ENCODE results near the gene KRT10. TPM values are rescaled to one million over a fixed set of nuclear protein-coding genes. Genes with fewer than 3 reads are reported as not detected.

The KRT10 gene
- total RNA-seq, 1 experiment from 2014 or later = 49.4 TPM

DNA sequence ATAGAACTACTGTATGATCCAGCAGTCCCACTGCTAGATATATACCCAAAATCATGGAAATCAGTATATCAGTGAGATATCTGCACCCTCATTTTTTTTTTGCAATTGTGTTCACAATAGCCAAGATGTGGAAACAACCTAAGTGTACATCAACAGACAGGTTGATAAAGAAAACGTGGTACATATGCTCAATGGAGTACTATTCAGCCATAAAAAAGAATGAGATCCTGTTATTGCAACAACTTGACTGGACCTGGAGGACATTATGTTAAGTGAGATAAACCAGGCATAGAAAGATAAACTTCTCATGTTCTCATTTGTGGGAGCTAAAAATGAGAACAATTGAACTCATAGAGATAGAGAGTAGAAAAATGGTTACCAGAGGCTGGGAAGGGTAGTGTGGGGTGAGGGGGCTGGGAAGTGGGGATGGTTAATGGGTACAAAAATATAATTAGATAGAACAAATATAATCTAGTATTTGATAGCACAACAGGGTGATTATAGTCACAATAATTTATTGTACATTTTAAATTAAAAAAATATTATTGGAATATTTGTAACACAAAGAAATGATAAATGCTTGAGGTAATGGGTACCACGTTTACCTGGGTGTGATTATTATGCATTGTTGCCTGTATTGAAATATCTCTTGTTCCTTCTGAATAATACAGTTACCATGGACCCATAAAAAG is 7.8 kb upstream of the KRT10 start:
- H3K9me3 ChIP-seq (ENCODE audit: insufficient read depth, low read depth) = no peaks in the 10 kb centered on the region
- no peaks in the 10 kb centered on the region; the same call in 1 of the 2 replicates for H3K36me3 ChIP-seq (ENCODE audit: low read depth)
- no peak overlapping the region for H3K27ac ChIP-seq
- BruUV-seq (replicated peaks) = no TSS peak
- no peak for TF ChIP-seq EZH2 (IDR thresholded peaks at IDR 0.05; ENCODE audit: low read depth)
- TF ChIP-seq, protein P1, sequence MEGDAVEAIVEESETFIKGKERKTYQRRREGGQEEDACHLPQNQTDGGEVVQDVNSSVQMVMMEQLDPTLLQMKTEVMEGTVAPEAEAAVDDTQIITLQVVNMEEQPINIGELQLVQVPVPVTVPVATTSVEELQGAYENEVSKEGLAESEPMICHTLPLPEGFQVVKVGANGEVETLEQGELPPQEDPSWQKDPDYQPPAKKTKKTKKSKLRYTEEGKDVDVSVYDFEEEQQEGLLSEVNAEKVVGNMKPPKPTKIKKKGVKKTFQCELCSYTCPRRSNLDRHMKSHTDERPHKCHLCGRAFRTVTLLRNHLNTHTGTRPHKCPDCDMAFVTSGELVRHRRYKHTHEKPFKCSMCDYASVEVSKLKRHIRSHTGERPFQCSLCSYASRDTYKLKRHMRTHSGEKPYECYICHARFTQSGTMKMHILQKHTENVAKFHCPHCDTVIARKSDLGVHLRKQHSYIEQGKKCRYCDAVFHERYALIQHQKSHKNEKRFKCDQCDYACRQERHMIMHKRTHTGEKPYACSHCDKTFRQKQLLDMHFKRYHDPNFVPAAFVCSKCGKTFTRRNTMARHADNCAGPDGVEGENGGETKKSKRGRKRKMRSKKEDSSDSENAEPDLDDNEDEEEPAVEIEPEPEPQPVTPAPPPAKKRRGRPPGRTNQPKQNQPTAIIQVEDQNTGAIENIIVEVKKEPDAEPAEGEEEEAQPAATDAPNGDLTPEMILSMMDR (conservative IDR thresholded peaks at IDR 0.05) = no peak
- CTCF ChIA-PET = interaction anchor here (0.7 kb wide), 1 partner anchor 830 kb away, joined by 4 read pairs; no protein-coding TSS in a partner anchor
- no peaks in the 10 kb centered on the region for H3K27me3 ChIP-seq (ENCODE audit: insufficient read depth, low read depth)
- no peak overlapping the region for H3K4me3 ChIP-seq
- H3K9me2 ChIP-seq (ENCODE audit: insufficient read depth) = no peaks in the 10 kb centered on the region
- peaks cover 10% of the 10 kb centered on the region; the same call in 1 of the 2 replicates for H3K79me2 ChIP-seq (ENCODE audit: low read depth)
- no peak overlapping the region for H2AFZ ChIP-seq
- no peaks in the 10 kb centered on the region for H3K4me1 ChIP-seq (replicated peaks; ENCODE audit: insufficient read depth)
- intact Hi-C loops (cut with micrococcal nuclease; ENCODE audit: unreplicated experiment) = no loop called here
- DNase-seq = no peak
- POLR2A ChIA-PET (ENCODE audit: unreplicated experiment) = no interaction called here
- 0 out of 2 replicates have a peak, but pooled peaks cover 3% of the 10 kb centered on the region for H3F3A ChIP-seq (ENCODE audit: insufficient read depth, low read depth)
- no peak overlapping the region for H3K4me2 ChIP-seq
- H4K20me1 ChIP-seq (ENCODE audit: insufficient read depth) = no peaks in the 10 kb centered on the region

DNA sequence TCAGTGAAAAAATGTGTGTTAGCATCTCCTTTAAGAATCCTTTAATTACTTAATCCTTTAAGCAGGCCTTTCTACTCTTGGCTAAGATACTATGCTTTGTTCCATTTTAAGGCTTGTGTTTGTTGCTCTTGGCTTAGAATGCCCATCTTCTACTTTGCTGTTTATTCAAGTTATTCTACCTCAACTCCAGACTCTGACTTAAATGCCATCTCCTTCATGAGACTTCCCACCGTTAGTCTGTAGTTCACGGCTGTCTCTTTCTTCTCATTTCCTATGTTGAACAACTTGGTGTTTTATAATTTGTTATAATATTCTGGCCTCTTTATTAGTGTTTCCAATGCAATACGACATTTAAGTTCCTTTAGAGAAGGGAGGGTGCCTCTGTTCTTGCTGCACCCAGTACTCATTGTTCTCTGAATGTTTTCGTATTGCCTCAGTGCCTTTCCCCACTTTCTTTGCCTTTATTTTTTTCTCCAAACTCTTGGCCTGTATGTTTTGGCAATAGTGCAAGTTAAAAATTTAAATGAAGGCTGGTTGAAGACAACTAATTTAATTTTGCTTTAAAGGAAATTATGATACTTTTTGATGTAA is 6.1 kb upstream of the KRT10 start:
- H3K9me2 ChIP-seq (ENCODE audit: insufficient read depth) = no peaks in the 10 kb centered on the region
- no peak overlapping the region for H3K4me2 ChIP-seq
- intact Hi-C loops (cut with micrococcal nuclease; ENCODE audit: unreplicated experiment) = no loop called here
- no peaks in the 10 kb centered on the region for H3K36me3 ChIP-seq (ENCODE audit: low read depth)
- TF ChIP-seq, protein P1 (conservative IDR thresholded peaks at IDR 0.05) = no peak
- no peak for TF ChIP-seq EZH2 (IDR thresholded peaks at IDR 0.05; ENCODE audit: low read depth)
- no peaks in the 10 kb centered on the region for H3K27me3 ChIP-seq (ENCODE audit: insufficient read depth, low read depth)
- DNase-seq = no peak
- H3K4me1 ChIP-seq (replicated peaks; ENCODE audit: insufficient read depth) = no peaks in the 10 kb centered on the region
- H3K27ac ChIP-seq = no peak overlapping the region
- CTCF ChIA-PET = no interaction called here
- H3K79me2 ChIP-seq (ENCODE audit: low read depth) = peaks cover 10% of the 10 kb centered on the region; the same call in 1 of the 2 replicates
- H2AFZ ChIP-seq = no peak overlapping the region
- no peaks in the 10 kb centered on the region for H4K20me1 ChIP-seq (ENCODE audit: insufficient read depth)
- no peaks in the 10 kb centered on the region for H3K9me3 ChIP-seq (ENCODE audit: insufficient read depth, low read depth)
- no peak overlapping the region for H3K4me3 ChIP-seq
- POLR2A ChIA-PET (ENCODE audit: unreplicated experiment) = no interaction called here
- no peaks in the 10 kb centered on the region for H3F3A ChIP-seq (ENCODE audit: insufficient read depth, low read depth)
- BruUV-seq (replicated peaks) = no TSS peak

DNA sequence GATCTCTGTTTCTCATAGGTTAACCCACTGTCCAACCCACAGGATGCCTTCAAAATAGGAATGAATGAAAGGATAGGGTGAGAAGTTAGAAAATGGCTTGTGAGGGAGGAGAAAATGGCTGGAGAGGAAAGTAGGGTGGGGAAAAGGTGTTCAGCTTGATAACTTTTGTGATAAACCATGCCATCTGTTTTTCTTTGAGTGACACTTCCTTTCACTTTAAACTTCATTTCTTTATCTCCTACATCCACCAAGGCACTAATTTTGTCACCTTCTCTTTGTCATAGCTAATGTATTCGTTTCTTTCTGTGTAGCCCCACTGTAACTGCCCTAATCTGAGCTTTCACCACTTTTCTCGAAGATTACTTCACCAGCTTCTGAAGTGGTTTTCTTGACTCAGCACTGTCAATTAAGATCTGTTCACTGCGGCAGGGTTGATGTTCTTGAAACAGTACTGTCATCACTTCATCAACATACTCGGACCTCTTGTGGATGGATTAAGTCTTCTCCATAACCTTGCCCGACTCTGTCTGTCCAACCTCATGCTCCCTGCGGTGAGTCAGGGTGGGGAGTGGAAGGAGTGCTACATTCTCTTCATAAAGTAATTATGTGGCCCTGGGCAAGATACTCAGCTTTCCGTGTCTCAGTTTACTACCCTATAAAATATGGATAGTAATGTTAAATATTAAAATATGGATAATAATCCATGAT is 5.5 kb upstream of the KRT10 start:
- no TSS peak for BruUV-seq (replicated peaks)
- POLR2A ChIA-PET (ENCODE audit: unreplicated experiment) = interaction anchor here (0.6 kb wide), 1 partner anchor 702 kb away, joined by 3 read pairs; no protein-coding TSS in a partner anchor

More for the DNA sequence above, 5.5 kb upstream of the KRT10 start:
- H3K4me2 ChIP-seq = no peak overlapping the region
- peaks cover 10% of the 10 kb centered on the region; the same call in 1 of the 2 replicates for H3K79me2 ChIP-seq (ENCODE audit: low read depth)
- no peaks in the 10 kb centered on the region for H3K9me2 ChIP-seq (ENCODE audit: insufficient read depth)
- H3K36me3 ChIP-seq (ENCODE audit: low read depth) = no peaks in the 10 kb centered on the region
- no peaks in the 10 kb centered on the region for H3K27me3 ChIP-seq (ENCODE audit: insufficient read depth, low read depth)
- H3K9me3 ChIP-seq (ENCODE audit: insufficient read depth, low read depth) = peaks cover 4% of the 10 kb centered on the region; the same call in 1 of the 2 replicates
- intact Hi-C loops (cut with micrococcal nuclease; ENCODE audit: unreplicated experiment) = no loop called here
- TF ChIP-seq EZH2 (IDR thresholded peaks at IDR 0.05; ENCODE audit: low read depth) = no peak
- TF ChIP-seq, protein P1 (conservative IDR thresholded peaks at IDR 0.05) = no peak
- H3F3A ChIP-seq (ENCODE audit: insufficient read depth, low read depth) = no peaks in the 10 kb centered on the region
- H3K4me1 ChIP-seq (replicated peaks; ENCODE audit: insufficient read depth) = no peaks in the 10 kb centered on the region
- H3K27ac ChIP-seq = no peak overlapping the region
- no peaks in the 10 kb centered on the region for H4K20me1 ChIP-seq (ENCODE audit: insufficient read depth)
- no peak for DNase-seq
- no peak overlapping the region for H3K4me3 ChIP-seq
- no peak overlapping the region for H2AFZ ChIP-seq
- CTCF ChIA-PET = no interaction called here

Measured in PC-9 (cell line).